Skin epidermis (tissue), 12 donors: ENCODE data around the gene CCDC86.

Experiments
- H3K27ac ChIP-seq, 21 experiments: fragments of 200-600 bp; sonication (generic) in 11 of 21; one replicate each; pipeline ENCODE4 v1.5.0; 2020; ENCODE audit warnings: mild to moderate bottlenecking in 3 of 21, inconsistent platforms in 2 of 21, moderate library complexity in 2 of 21
- H3K4me3 ChIP-seq, 7 experiments: fragments of 200-600 bp; sonication (generic) in 2 of 7; one replicate each; pipeline ENCODE4 v1.5.0; 2020; ENCODE audit warnings: inconsistent platforms in 2 of 7, mild to moderate bottlenecking in 2 of 7, moderate library complexity in 1 of 7

The CCDC86 gene

GRCh38 chr11:60851327-60852104 lies 9.6 kb downstream of the CCDC86 start:
- no peak overlapping the region for H3K27ac ChIP-seq

GRCh38 chr11:60852117-60852981 lies 10.4 kb downstream of the CCDC86 start:
- Histone ChIP-seq H3K4me3 (no peak overlapping the region), H3K27ac (no peak overlapping the region)

More at GRCh38 chr11:60851327-60852104, 9.6 kb downstream of the CCDC86 start:
- H3K4me3 ChIP-seq, result no peak overlapping the region

- H3K4me3 ChIP-seq, result no peak overlapping the region
- H3K27ac ChIP-seq, result no peak overlapping the region
Measured at GRCh38 chr11:60852982-60853950, 11.4 kb downstream of the CCDC86 start.

GRCh38 chr11:60854140-60854846 lies 12.4 kb downstream of the CCDC86 start:
- no peak overlapping the region for H3K4me3 ChIP-seq
- H3K27ac ChIP-seq, result no peak overlapping the region

- H3K27ac ChIP-seq, result no peak overlapping the region
- H3K4me3 ChIP-seq, result no peak overlapping the region
Measured at GRCh38 chr11:60854847-60855725, 13.2 kb downstream of the CCDC86 start.

GRCh38 chr11:60855726-60856633 lies 14.1 kb downstream of the CCDC86 start, which contains the start of gene PTGDR2:
Gene PTGDR2, minus strand, starts transcription at chr11:60855950. Its CDS starts 2,228 bp downstream, at chr11:60853722.
- Histone ChIP-seq H3K27ac (no peak within 1 kb of the TSS), H3K4me3 (no peak within 1 kb of the TSS)

- no peak overlapping the region for H3K4me3 ChIP-seq
- H3K27ac ChIP-seq, result no peak overlapping the region
Measured at GRCh38 chr11:60857378-60858232, 15.7 kb downstream of the CCDC86 start.

- Histone ChIP-seq H3K27ac (no peak overlapping the region), H3K4me3 (no peak overlapping the region)
Measured at GRCh38 chr11:60858236-60858635, 16.3 kb downstream of the CCDC86 start.

- H3K27ac ChIP-seq, result no peak overlapping the region
- H3K4me3 ChIP-seq, result no peak overlapping the region
Measured at GRCh38 chr11:60858731-60859464, 17.0 kb downstream of the CCDC86 start.

GRCh38 chr11:60859616-60860250 lies 17.8 kb downstream of the CCDC86 start:
- H3K4me3 ChIP-seq, result no peak overlapping the region
- H3K27ac ChIP-seq, result no peak overlapping the region

- Histone ChIP-seq H3K27ac (no peak overlapping the region), H3K4me3 (no peak overlapping the region)
Measured at GRCh38 chr11:60860943-60861342, 19.0 kb downstream of the CCDC86 start.

- no peak overlapping the region for H3K4me3 ChIP-seq
Measured at GRCh38 chr11:60862171-60862570, 20.3 kb downstream of the CCDC86 start.

GRCh38 chr11:60863550-60864521 lies 21.9 kb downstream of the CCDC86 start:
- Histone ChIP-seq H3K4me3 (no peak overlapping the region), H3K27ac (no peak overlapping the region)

More at GRCh38 chr11:60862171-60862570, 20.3 kb downstream of the CCDC86 start:
- H3K27ac ChIP-seq, result no peak overlapping the region
